HG03521 (cell line): ENCODE results near the gene IPCEF1.
"Not testable (repeated sequence)": the region's sequence is repeated elsewhere in the genome, so short reads cannot be mapped to it uniquely, and the experiment has no call there.

Experiments used
- ATAC-seq: cut with Tn5 transposase; IDR thresholded peaks from one replicate; pipeline ENCODE4 v1.9.1; 2021; ENCODE audit warnings: mild to moderate bottlenecking, moderate library complexity; ENCODE audit not compliant: unreplicated experiment

The IPCEF1 gene

DNA sequence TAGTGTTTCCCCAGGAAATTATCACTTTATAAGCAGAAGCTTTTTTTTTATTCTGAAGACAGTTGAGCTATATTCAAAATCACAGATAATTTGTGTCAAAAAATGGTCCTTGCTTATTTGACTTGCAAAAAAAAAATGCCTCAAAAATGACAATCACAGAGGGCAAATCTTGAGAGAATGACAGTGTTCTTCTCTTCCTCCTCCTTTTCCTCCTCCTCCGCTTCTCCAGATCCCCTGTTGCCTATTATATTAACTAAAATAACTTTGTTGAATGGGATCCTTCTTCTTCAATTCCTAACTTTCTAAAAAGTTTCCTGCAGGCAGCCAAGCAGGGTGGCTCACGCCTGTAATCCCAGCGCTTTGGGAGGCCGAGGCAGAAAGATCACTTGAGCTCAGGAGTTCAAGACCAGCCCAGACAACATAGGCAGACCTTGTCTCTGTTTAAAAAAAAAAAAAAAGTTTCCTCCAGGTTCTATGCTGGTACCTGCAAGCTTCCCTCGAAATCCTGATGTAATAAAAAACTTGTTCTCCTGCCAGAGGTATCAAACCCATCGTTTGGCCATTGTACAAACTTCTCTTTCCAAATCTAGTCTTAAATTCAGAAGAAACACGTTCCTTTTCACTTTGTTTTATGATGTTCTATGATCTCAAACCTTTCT is 128.6 kb downstream of the IPCEF1 start:
- no peak for ATAC-seq

DNA sequence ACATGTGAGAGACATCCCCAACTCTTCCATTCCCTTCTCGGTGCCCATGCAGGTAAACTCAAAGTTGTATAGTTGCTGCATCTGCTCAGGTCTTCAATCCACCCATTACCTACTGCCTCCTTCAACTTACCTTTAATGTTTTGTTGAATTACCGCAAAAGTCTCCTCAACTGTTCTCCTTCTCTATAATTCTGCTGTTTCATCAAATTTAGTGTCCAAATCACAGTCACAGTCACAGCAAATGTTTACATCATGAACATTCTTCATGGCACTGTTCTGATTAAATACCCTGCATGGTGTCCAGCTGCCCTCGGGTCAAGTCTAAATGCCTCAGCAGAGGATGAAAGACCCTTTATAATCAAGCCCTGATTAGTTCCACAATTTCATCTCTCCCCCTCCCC is 130.1 kb downstream of the IPCEF1 start:
- no peak for ATAC-seq

DNA sequence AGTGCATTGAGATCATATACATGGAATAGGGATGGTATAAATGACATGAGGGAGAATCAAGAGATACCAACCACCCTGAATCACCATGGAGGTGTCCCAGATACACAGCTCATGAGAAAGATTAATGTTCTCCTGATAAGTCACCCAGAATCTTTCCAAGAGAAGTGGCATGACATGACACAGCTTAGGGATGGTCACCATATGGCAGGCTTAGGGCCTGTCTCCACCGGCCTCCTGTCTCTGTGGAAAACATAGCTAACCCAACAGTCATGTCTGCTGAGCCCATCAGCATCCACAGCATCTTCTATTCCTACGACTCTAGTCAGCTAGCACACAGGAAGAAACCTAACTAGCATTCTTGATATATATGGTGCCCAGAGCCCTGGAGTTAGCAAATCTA is 133.3 kb downstream of the IPCEF1 start:
- ATAC-seq = no peak

DNA sequence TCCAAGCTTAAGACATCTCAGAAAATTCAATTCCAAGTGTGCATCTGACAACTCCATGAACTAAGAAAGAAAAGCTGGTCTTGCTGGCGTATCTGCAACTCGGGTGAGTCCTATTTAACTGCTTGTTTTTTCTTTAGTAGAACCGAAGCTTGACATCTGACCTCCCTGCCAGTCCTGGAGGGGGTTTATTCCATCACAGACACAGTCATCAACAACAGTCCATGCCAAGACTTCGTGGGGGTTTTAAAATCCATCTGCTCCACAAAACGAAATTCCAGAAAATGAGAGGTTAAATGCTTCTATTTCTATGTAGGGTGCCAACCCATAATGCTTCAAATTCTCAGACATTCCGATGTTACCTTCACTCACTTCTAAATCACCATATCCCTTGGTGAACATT is 133.9 kb downstream of the IPCEF1 start:
- no peak for ATAC-seq

DNA sequence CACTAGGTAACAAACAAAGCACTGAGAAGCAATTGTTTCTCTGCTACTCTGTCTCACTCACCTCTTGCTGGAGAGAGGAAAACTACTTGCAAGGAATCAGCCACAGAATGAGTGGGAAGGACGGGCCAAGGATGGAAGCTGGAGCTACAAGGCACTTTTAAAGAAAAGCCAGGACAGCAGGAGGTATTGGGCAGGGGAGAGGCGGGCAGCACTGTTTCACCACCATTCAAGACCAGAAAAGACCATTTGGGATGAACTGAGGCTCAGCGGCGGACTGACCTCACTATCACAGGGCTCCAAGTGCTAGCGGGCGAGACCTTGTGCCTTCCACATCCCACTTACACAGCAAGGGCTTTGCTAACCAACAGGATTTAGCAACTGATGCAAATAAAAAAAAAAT is 137.4 kb downstream of the IPCEF1 start:
- ATAC-seq = no peak

DNA sequence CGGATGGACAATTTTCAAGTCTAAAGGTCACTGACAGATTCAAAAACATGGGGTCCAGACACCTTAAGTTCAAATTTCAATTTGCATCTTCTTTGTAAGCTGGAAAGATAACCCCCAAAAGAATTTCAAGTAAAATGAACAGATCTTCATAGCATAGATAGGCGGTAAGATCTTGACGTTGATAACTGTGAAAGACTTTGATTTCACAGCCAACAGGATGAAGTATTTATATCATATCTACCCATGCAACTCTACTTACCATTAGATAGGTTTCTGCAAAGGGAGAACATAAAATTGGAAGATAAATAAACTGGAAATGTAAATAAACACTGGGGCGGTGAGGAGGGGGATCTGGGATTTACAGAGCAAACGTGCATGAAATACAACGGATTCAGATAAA is 137.8 kb downstream of the IPCEF1 start:
- no peak for ATAC-seq

DNA sequence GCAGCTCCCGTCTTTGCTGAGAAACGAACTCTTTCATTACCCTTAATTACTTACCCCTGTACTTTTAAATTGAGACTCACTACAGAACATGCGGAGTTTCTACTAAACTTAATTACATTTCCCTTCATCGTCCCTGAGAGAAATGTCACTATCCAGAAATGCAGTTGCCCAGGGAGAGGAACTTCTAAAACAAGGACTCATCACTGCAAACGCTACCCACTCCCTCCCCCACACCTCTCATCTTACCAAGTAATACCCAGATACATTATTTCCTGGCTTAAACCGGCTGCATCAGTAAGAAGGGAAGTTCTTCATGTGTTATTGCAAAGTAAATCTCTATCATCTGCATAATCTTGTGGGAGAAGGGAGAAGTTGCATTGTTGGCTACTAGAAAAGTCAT is 138.3 kb downstream of the IPCEF1 start:
- no peak for ATAC-seq

DNA sequence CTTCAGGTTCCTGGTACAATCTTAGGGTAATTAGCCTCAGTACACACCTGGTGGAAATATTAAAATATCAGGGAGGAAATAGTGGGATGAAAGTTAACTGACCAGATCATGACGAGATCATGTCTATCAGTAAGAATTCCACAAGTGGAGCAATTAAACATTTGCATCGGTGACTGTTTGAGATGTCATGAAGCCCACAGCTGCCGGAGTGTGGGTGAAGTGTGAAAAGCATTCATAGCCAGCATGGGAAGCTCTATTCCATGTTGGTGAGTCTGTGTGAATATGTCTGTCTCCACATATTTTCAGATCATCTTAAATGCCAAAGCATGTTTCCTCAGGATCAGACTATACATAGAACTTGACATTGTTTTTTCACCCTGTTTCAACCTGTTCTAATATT is 142.8 kb downstream of the IPCEF1 start:
- ATAC-seq = no peak

DNA sequence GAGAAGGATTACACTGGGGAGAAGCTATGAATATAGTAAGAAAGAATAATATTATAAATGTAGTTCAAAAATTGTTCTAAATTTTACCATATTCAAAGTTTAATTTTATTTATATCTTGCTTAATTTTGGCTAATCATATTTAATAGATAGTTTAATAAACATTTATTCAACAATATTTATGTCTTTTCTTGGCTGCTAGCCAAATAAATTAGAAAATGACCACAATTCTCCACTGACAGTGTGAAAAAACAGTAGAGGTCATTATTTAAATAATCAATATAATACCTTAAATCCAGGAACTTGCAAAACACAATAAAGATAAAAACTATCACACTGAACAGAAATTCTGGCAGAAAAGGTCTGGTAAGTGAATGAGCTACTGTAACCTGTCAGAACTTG is 145.9 kb downstream of the IPCEF1 start:
- no peak for ATAC-seq

DNA sequence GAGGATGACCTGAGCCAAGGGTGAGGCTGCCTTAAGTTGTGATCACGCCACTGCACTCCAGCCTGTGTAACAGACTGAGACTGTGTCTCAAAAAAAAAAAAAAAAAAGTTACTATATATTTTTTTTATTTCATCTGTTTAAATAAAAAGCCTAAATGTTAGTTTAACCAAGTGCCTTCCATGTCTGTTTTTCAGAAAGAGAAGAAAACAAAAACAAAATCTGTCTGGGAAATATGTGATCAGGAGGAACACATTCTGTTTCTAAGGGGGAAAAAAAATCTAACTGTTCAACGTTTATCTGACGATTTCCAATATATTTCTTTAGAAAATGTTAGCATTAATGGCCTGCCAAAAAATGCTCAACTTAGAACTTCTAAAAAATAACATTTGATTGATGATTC is 147.0 kb downstream of the IPCEF1 start:
- no peak for ATAC-seq

DNA sequence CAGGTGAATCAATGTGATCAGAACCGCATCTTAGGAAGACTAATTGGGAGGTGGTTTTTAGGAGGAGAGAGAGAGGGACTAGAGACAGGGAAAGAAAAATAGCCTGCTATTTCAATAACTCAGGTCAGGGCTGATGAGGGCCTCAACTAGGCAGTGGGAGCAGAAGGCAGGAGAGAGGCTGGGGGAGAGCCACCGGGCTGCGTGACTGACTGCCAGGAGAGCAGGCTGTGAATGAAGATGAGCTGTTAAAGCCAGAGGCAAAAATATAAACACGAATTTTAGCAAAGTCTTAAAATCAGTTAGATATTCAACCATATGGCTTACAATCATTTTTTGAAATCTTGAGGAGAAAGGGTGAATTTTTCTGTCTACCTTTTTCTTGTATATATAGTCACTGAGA is 149.6 kb downstream of the IPCEF1 start:
- ATAC-seq = no peak

DNA sequence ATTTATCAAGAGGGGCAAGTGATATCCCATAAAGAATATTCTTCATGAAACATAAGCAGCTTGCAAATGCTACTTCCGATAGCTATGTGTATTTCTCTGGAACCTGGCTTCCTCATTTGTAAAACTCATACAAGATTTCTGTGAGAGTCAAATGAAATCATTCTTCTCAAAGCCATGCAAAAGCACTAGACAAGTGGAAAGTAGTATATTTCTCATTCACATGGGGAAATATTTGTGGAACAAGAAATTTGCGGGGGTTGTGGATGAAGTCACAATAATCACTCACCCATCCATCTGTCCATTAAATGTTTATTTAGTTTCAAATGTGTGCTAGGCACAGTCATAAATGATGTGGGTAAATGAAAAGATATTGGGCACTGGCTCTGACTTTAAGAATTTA is 150.5 kb downstream of the IPCEF1 start:
- ATAC-seq = no peak

DNA sequence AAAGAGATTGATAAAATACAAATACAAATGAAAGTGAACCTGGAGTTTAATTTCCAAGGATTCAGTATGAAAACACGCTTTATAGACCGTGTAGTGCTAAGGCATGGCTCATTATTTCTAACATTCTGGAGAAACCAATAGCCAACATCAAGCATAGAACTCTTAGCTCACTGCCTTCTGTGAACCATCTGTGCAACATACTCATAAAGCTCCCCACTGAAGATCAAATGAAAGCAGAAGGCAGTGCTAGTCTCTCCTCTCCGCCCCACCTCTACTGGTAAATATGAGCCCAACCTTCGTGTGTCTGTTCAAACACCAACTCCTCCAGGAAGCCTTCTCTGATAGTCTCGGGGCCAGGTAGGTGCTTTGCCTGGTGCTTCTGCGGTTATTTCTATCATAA is 153.6 kb downstream of the IPCEF1 start:
- ATAC-seq = no peak

DNA sequence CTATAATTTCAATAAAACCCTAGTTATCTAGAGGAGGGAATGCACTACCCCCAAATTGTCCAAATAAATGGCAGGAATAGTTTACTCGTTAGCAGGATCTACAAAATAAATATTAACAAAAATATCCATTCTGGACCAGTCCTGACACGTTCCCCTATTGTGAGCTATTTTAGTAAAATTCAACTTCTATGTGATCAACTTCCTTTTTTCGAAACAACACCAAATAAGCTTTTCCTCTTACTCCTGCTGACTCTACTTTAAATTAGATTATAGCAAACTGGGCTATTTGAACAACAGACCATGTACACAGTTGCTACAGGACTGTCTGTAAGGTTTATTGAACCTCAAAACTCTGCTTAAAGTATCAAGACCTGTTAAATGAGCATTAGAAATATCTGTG is 154.3 kb downstream of the IPCEF1 start:
- ATAC-seq = no peak

DNA sequence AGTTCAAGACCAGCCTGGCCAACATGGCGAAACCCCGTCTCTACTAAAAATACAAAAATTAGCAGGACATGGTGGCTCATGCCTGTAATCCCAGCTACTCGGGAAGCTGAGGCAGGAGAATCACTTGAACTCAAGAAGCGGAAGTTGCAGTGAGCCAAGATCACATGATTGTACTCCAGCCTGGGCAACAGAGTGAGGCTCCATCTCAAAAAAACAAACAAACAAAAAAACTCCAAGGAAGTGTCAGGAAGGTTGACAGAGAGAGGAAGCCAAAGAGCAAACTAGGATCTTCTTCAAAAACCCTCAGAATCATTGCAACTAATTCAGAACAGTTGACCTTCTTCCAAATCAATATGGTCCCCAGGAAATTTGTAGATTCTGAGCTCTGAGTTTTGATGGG is 154.9 kb downstream of the IPCEF1 start:
- not testable (repeated sequence) for ATAC-seq

DNA sequence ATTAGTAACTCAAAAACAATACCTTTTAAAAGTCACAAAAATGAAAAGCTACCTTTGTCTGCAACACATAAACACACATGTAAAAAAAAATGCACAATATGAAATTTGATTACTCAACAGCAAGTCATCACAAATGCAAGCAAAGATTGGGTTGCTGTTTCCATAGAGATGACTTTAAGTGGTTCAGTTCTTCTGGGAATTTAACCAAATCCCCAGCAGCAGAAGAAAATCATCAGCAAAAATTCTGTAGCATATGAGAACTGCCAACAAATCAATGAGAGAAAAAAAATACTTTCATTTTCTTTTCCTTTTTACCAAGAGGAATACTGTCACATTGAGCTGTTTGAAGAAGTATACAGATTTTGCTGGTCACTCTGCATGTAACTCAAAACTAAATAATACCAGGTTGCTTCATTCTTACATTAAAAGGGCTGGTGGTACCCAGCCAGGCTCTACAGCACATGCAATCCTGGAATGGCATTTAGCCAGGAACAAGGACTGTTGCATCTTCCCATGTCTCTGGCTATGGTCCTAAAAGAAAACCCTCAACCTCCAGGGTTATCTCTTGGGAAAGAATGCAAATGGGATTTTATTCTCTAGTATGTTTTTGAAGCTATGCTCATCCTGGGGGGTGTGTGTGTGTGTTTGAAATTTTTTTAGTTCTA is 159.3 kb downstream of the IPCEF1 start:
- ATAC-seq = no peak

DNA sequence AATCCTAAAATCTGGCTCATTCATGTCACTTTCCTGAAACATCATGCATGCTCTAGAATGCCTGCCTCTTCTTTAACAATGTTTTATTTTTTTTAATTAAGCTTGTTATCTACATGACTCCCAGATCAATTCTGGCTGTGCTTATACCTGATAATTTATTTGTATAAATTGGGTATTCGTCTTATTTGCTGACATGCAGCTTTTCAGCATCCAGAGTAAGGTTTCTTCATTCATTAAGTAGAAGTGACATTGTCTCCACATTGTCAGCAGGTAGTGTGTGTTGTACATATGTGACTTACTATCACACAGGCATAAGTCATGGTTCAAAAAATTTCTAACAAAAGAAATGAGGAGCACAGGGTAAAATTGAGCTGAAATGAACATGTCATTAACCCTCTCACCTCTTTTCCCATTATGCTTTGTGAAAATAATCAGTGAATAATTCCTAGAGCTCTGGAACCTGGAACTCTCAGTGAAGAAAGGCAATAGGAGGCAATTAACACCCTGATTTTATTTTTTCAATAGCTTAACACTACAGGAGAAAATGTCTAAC is 160.2 kb downstream of the IPCEF1 start:
- ATAC-seq = no peak

DNA sequence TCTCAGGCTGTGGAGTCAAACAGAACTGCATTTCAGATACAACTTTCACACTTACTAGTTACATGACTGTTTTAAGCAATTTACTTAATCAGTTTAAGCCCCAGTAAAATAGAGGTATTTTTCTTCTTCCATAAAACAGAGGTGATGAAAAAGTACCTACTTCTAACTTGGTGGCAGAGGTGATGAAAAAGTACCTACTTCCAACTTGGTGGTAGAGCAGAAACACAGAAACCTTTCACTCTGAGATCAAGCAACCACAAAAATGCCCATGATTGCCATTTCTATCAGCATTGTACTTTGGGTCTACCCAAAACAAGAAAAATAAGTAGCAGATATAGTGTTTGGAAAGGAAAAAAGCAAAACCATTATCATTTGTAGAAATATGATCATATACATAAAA is 168.9 kb downstream of the IPCEF1 start:
- no peak for ATAC-seq

DNA sequence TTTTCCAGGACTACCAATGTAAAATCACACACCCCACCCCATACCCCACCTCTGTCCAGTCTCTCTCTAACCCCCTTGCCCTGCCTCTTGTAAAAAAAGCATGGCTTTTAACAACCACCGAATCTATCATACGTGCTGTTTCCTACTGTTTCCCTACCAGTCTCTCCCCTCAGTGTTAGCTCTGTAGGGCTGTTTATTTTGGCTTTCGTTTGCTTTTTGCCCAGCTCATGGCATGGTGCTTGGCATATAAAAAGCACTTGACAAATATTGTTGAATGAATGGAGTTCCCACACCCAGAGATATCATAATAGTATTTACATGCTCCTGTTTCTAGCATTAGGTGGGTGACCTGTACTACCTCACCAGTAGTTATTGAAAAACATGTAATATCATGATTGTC is 169.4 kb downstream of the IPCEF1 start:
- ATAC-seq = no peak

DNA sequence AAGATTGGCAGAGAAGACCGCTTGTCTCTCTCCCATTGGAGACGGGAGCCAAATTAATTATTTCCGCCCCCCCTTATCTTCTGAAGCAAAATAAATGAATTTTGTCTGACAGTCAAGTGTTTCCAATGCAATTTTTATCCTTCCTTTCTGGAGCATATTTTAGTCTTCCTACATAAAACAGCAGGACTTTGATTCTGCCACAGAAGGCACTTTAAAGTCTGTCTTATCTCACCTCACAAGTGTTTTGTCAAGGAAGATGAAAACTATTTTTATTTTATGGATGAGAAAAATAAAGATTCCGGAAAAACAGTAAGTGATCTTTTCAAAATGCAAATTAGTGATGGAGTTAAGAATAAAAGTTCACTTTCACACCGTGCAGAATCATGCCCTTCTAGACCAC is 177.2 kb downstream of the IPCEF1 start:
- ATAC-seq = no peak

DNA sequence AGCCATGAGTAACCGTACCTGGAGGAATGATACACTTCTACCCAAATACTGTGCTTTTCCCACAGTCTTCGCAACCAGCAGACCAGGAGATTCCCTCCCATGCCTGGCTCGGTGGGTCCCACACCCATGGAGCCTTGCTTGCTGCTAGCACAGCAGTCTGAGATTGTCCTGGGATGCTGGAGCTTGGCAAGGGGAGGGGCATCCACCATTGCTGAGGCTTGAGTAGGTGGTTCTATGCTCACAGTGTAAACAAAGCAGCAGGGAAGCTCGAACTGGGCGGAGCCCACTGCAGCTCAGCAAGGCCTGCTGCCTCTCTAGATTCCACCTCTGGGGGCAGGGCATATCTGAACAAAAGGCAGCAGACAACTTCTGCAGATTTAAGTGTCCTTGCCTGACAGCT is 184.2 kb downstream of the IPCEF1 start:
- ATAC-seq = not testable (repeated sequence)

DNA sequence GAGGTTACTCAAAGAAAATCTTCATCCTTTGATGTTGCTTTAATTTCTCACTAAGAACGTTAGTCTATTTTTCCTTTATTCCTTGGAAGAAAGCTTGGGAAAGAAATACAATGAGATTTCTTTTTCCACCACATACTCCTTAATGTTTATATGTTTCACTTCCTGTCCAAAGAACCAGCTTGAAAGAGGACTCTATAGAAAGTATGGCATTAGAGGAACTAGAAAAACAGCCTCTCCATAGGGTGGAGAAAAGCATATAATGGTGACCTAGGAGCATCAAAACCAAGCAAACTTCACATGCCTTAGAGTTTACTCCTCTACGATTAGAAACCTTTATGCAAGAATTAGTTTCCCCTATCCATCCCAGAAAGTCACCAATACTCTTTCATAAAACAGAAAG is 186.5 kb downstream of the IPCEF1 start:
- no peak for ATAC-seq
